ENCODE data around the gene CECR2.

DNA sequence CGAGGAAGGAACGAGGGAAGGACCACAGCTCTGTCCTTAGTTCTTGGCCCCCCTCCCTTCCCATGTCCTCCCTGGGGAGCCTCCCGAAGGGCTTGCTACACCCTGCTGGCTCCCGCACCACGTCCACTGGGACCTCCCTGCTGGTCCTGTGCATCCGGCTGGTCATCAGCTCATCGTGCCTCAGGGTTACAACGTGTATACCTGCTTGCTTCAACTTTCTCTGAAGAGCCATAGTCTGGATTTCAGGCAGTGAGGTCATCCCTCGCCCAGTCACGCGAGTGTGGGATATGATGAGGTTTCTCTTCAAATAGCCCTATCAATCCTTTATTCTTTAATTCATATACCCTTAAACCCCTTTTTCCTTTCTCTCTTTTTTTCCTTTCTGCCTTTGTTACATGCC, 21.5 kb upstream of the CECR2 start:
- TF ChIP-seq FOXM1 (IDR thresholded peaks at IDR 0.05; ENCODE audit: borderline replicate concordance) (no peak), BHLHE40 (IDR thresholded peaks at IDR 0.05; ENCODE audit: borderline replicate concordance) (no peak), SUZ12 (IDR thresholded peaks at IDR 0.05) (no peak), ZNF384 (IDR thresholded peaks at IDR 0.05) (no peak), ELF4 (IDR thresholded peaks at IDR 0.05) (no peak)
